CD14-positive monocyte (primary cell): ENCODE data around the gene SLC35C1. TPM values are rescaled to one million over a fixed set of nuclear protein-coding genes. Genes with fewer than 3 reads are reported as not detected.

Experiments
- DNase-seq, 3 donors: peaks; one replicate each; pipeline ENCODE4 v3.0.0-alpha.2; 2011 to 2022
- H2AFZ ChIP-seq: 2 replicates; pipeline ENCODE4 v1.6.0; 2012; ENCODE audit warnings: mild to moderate bottlenecking, low read depth, low read length, inconsistent platforms; ENCODE audit not compliant: insufficient read depth, poor library complexity, severe bottlenecking
- H3K27ac ChIP-seq, 2 donors: 1 replicate in 1 of 2; 2 replicates in 1 of 2; pipeline ENCODE4 v1.5.1; 2012 to 2013; ENCODE audit warnings: low read length in 2 of 2, control low read depth in 1 of 2, inconsistent platforms in 1 of 2, low read depth in 1 of 2, mild to moderate bottlenecking in 1 of 2
- H3K27me3 ChIP-seq, 2 donors: one replicate each; pipeline versions ENCODE4 v1.6.0 to v1.6.1; 2011 to 2013; ENCODE audit warnings: low read length in 2 of 2; ENCODE audit not compliant: control insufficient read depth in 2 of 2, insufficient read depth in 2 of 2
- H3K36me3 ChIP-seq, 2 donors: replicated peaks in 1 of 2; 1 replicate in 1 of 2; 2 replicates in 1 of 2; pipeline versions ENCODE4 v1.5.1 to v1.6.1; 2012 to 2013; ENCODE audit warnings: low read length in 2 of 2, control low read depth in 1 of 2, inconsistent platforms in 1 of 2, mild to moderate bottlenecking in 1 of 2; ENCODE audit not compliant: insufficient read depth in 2 of 2, control insufficient read depth in 1 of 2
- H3K4me1 ChIP-seq, 2 donors: 1 replicate in 1 of 2; 2 replicates in 1 of 2; pipeline versions ENCODE4 v1.5.1 to v1.6.1; 2012 to 2013; ENCODE audit warnings: low read length in 2 of 2, control low read depth in 1 of 2, inconsistent platforms in 1 of 2, mild to moderate bottlenecking in 1 of 2, moderate library complexity in 1 of 2; ENCODE audit not compliant: insufficient read depth in 2 of 2, control insufficient read depth in 1 of 2
- H3K4me2 ChIP-seq: replicated peaks from 2 replicates; pipeline ENCODE3; 2012; ENCODE audit warnings: low read length, moderate library complexity, mild to moderate bottlenecking; ENCODE audit not compliant: poor library complexity, severe bottlenecking; ENCODE audit errors: extremely low read depth
- H3K4me3 ChIP-seq, 3 experiments: fragments of 200-600 bp in 1 of 3; sonication (generic) in 1 of 3; replicated peaks in 1 of 3; 1 replicate in 2 of 3; 2 replicates in 1 of 3; pipeline ENCODE4 v1.5.1; 2011 to 2013; ENCODE audit warnings: low read length in 3 of 3, mild to moderate bottlenecking in 3 of 3, control low read depth in 2 of 3, low read depth in 2 of 3, inconsistent platforms in 1 of 3, moderate library complexity in 1 of 3
- H3K79me2 ChIP-seq: 2 replicates; pipeline ENCODE4 v1.6.0; 2012; ENCODE audit warnings: mild to moderate bottlenecking, control low read depth, inconsistent platforms, low read length, moderate library complexity; ENCODE audit not compliant: insufficient read depth
- H3K9ac ChIP-seq: 2 replicates; pipeline ENCODE4 v1.6.0; 2017; ENCODE audit warnings: low read length, mild to moderate bottlenecking; ENCODE audit not compliant: insufficient read depth, poor library complexity, severe bottlenecking
- H3K9me3 ChIP-seq, 2 donors: replicated peaks in 1 of 2; 1 replicate in 1 of 2; 2 replicates in 1 of 2; pipeline versions ENCODE4 v1.5.1 to v1.6.1; 2012 to 2013; ENCODE audit warnings: low read length in 2 of 2, control low read depth in 1 of 2; ENCODE audit not compliant: control insufficient read depth in 1 of 2, insufficient read depth in 1 of 2
- H4K20me1 ChIP-seq: 2 replicates; pipeline ENCODE4 v1.6.0; 2012; ENCODE audit warnings: mild to moderate bottlenecking, low read length, control low read depth, moderate library complexity; ENCODE audit not compliant: insufficient read depth
- H3K27ac Mint-ChIP-seq, 7 donors: one replicate each; pipeline ENCODE4 v1.8.0; 2020; ENCODE audit warnings: mild to moderate bottlenecking in 7 of 7, mixed read lengths in 7 of 7, moderate library complexity in 6 of 7, inconsistent platforms in 2 of 7
- H3K27me3 Mint-ChIP-seq, 3 donors: one replicate each; pipeline ENCODE4 v1.8.0; 2021 to 2022; ENCODE audit warnings: low read depth in 3 of 3, mild to moderate bottlenecking in 3 of 3, mixed read lengths in 3 of 3, moderate library complexity in 3 of 3, inconsistent platforms in 1 of 3
- H3K36me3 Mint-ChIP-seq, 2 donors: one replicate each; pipeline ENCODE4 v1.8.0; 2020; ENCODE audit warnings: mixed read lengths in 2 of 2, inconsistent platforms in 1 of 2, mild to moderate bottlenecking in 1 of 2
- H3K4me1 Mint-ChIP-seq: one replicate; pipeline ENCODE4 v1.8.0; 2020; ENCODE audit warnings: mild to moderate bottlenecking, mixed read lengths
- H3K4me3 Mint-ChIP-seq, 2 donors: one replicate each; pipeline ENCODE4 v1.8.0; 2020; ENCODE audit warnings: mild to moderate bottlenecking in 2 of 2, mixed read lengths in 2 of 2, moderate library complexity in 1 of 2
- H3K9me3 Mint-ChIP-seq, 7 donors: one replicate each; pipeline ENCODE4 v1.8.0; 2020 to 2022; ENCODE audit warnings: mixed read lengths in 7 of 7, mild to moderate bottlenecking in 6 of 7, moderate library complexity in 6 of 7, inconsistent platforms in 2 of 7
- CTCF ChIP-seq: fragments of 200-600 bp; IDR thresholded peaks from one replicate; pipeline ENCODE4 v1.8.0; 2022; ENCODE audit warnings: antibody characterized with exemption, mild to moderate bottlenecking
- WGBS: methylation state at CpG from one replicate; pipeline ENCODE4 v1.1.5; 2013; ENCODE audit warnings: missing lambda C conversion rate; ENCODE audit not compliant: insufficient coverage; 5-methylcytosine and 5-hydroxymethylcytosine counted together
- intact Hi-C, 2 donors: fragments of 100-400 bp; cut with micrococcal nuclease; formaldehyde crosslinking; loops; one replicate each; pipeline versions ENCODE4 v1.15.0 to v1.15.1; 2023
- polyA plus RNA-seq, 3 donors: library from polyadenylated mRNA; depleted of rRNA in 1 of 3; unstranded in 2 of 3; stranded (reverse) in 1 of 3; fragments of 300-500 nt in 2 of 3; fragments of >200 nt in 1 of 3; fragmentation: Illumina TruSeq in 2 of 3; gene quantifications; 1 replicate in 2 of 3; 2 replicates in 1 of 3; pipeline ENCODE4 v1.2.3, GENCODE V29; 2012 to 2021

The SLC35C1 gene
- polyA plus RNA-seq, 3 donors, result 5.0 to 14.0 (median 12.8) TPM

DNA sequence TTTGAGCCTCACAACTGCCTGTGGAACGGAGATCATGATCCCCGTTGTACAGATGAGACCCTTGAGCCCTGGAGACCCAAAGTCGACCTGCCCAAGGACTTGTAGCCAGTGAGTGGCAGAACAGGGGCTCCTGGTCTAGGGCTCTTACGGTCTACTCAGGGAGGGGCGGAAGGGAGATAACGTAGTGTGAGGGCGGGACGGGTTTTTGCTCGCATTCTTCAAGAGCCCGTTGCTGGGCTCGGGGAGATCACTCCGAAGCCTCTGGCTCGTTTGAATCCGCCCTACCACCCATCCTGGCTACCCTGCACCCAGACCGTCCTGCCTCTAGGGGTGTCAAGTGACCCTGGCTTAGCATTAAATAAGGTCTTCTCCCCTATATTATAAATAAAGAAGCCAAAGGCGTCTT, 43.0 kb downstream of the SLC35C1 start:
- DNase-seq, result peak; percentile 6 to 42 (median 41)
- H3K4me1 ChIP-seq, result peaks cover 43 to 46% of the 10 kb centered on the region in 2 donors
- no peaks in the 10 kb centered on the region for H3K9me3 Mint-ChIP-seq
- H3K9ac ChIP-seq, result peak overlapping the region; percentile 97
- H3K36me3 Mint-ChIP-seq, result peaks cover 8 to 17% of the 10 kb centered on the region in 2 donors
- peak overlapping the region; percentile 70 for H2AFZ ChIP-seq
- no peaks in the 10 kb centered on the region for H3K27me3 ChIP-seq
- peak overlapping the region; percentile 85 to 86 for H3K4me3 Mint-ChIP-seq
- H3K4me2 ChIP-seq, result peak overlapping the region; percentile 87
- peaks cover 37% of the 10 kb centered on the region for H4K20me1 ChIP-seq
- peak overlapping the region; percentile 87 to 98 (median 93) for H3K4me3 ChIP-seq
- H3K27ac ChIP-seq, result peak overlapping the region; percentile 94 to 97
- no peaks in the 10 kb centered on the region for H3K9me3 ChIP-seq
- 4% methylated on average over 5 of the region's 16 CpGs for WGBS
- peaks cover 56% of the 10 kb centered on the region for H3K4me1 Mint-ChIP-seq
- peaks cover 0 to 2% of the 10 kb centered on the region in 2 donors for H3K36me3 ChIP-seq
- no peak for TF ChIP-seq CTCF
- peak overlapping the region; percentile 85 to 95 (median 90) for H3K27ac Mint-ChIP-seq
- H3K79me2 ChIP-seq, result peaks cover 49% of the 10 kb centered on the region
- intact Hi-C loops, result loop anchor here (5.0 kb wide), 3 partner anchors 41 to 274 kb away; partner anchors contain the start of genes PEX16 (in 2 of the 2), PHF21A (in 1 of the 2) and SLC35C1 (in 1 of the 2)
- peaks cover 5 to 14% (median 9%) of the 10 kb centered on the region in 3 donors for H3K27me3 Mint-ChIP-seq

GRCh38 chr11:45848654-45849081, 43.7 kb downstream of the SLC35C1 start:
- H3K9me3 ChIP-seq, result no peaks in the 10 kb centered on the region
- H3K36me3 Mint-ChIP-seq, result peaks cover 8 to 17% of the 10 kb centered on the region in 2 donors
- no peak overlapping the region for H3K9ac ChIP-seq
- H4K20me1 ChIP-seq, result peaks cover 45% of the 10 kb centered on the region
- H3K4me3 Mint-ChIP-seq, result peak overlapping the region; percentile 5 to 86
- peaks cover 49% of the 10 kb centered on the region for H3K4me1 Mint-ChIP-seq
- peak overlapping the region in 1 of 3 experiments; percentile 93 for H3K4me3 ChIP-seq
- intact Hi-C loops, result loop anchor here (5.0 kb wide), 3 partner anchors 41 to 274 kb away; partner anchors contain the start of genes PEX16 (in 2 of the 2), PHF21A (in 1 of the 2) and SLC35C1 (in 1 of the 2)
- DNase-seq, result no peak
- peaks cover 0 to 2% of the 10 kb centered on the region in 2 donors for H3K36me3 ChIP-seq
- peaks cover 3 to 11% (median 4%) of the 10 kb centered on the region in 3 donors for H3K27me3 Mint-ChIP-seq
- peaks cover 57% of the 10 kb centered on the region for H3K79me2 ChIP-seq
- no peaks in the 10 kb centered on the region for H3K9me3 Mint-ChIP-seq
- TF ChIP-seq CTCF, result no peak
- peaks cover 37 to 41% of the 10 kb centered on the region in 2 donors for H3K4me1 ChIP-seq
- peak overlapping the region in 3 of 7 donors; percentile 19 to 90 (median 67) for H3K27ac Mint-ChIP-seq
- WGBS, result 97% methylated on average over 6 of the region's 8 CpGs
- no peak overlapping the region for H2AFZ ChIP-seq
- no peaks in the 10 kb centered on the region for H3K27me3 ChIP-seq
- no peak overlapping the region for H3K27ac ChIP-seq
- H3K4me2 ChIP-seq, result peak overlapping the region; percentile 87
